Heart left ventricle (tissue), 16 donors: Measurements from ENCODE around the gene TRMT2B. TPM values are rescaled to one million over a fixed set of nuclear protein-coding genes. Genes with fewer than 3 reads are reported as not detected.

Source experiments
- ATAC-seq, 4 donors: fragments of 200-7000 bp; cut with Tn5 transposase; one replicate each; pipeline ENCODE4 v1.9.1; 2020 to 2022; ENCODE audit warnings: moderate library complexity in 4 of 4, mild to moderate bottlenecking in 3 of 4, moderate number of reproducible peaks in 1 of 4
- DNase-seq, 5 donors: peaks; one replicate each; pipeline ENCODE4 v3.0.0-alpha.2; 2020
- H3K27ac ChIP-seq, 12 donors: fragments of 200-600 bp; sonication (generic) in 4 of 12; one replicate each; pipeline versions ENCODE4 v1.5.0 to v1.8.0; 2016 to 2022; ENCODE audit warnings: mild to moderate bottlenecking in 2 of 12
- H3K27me3 ChIP-seq, 9 donors: fragments of 200-600 bp; sonication (generic) in 2 of 9; one replicate each; pipeline versions ENCODE4 v1.5.1 to v1.8.0; 2016 to 2022; ENCODE audit warnings: mild to moderate bottlenecking in 3 of 9
- H3K36me3 ChIP-seq, 9 donors: fragments of 200-600 bp; sonication (generic) in 2 of 9; one replicate each; pipeline versions ENCODE4 v1.5.0 to v1.8.0; 2018 to 2022; ENCODE audit warnings: mild to moderate bottlenecking in 2 of 9
- H3K4me1 ChIP-seq, 12 donors: fragments of 200-600 bp; sonication (generic) in 4 of 12; one replicate each; pipeline versions ENCODE4 v1.5.0 to v1.8.0; 2016 to 2022; ENCODE audit warnings: mild to moderate bottlenecking in 3 of 12
- H3K4me3 ChIP-seq, 12 donors: fragments of 200-600 bp; sonication (generic) in 4 of 12; one replicate each; pipeline versions ENCODE4 v1.5.0 to v1.8.0; 2017 to 2022; ENCODE audit warnings: mild to moderate bottlenecking in 9 of 12, moderate library complexity in 4 of 12
- H3K9me3 ChIP-seq, 12 donors: fragments of 200-600 bp; sonication (generic) in 4 of 12; one replicate each; pipeline versions ENCODE4 v1.5.0 to v1.8.0; 2016 to 2022; ENCODE audit warnings: mild to moderate bottlenecking in 1 of 12
- CTCF ChIP-seq, 12 donors: fragments of 200-600 bp; sonication (generic) in 4 of 12; IDR thresholded peaks; one replicate each; pipeline versions ENCODE4 v1.5.0 to v1.8.0; 2018 to 2022; ENCODE audit warnings: antibody characterized with exemption in 12 of 12, mild to moderate bottlenecking in 5 of 12
- POLR2A ChIP-seq, 2 donors: fragments of 450-650 bp; IDR thresholded peaks; one replicate each; pipeline ENCODE4 v1.6.1; 2017; ENCODE audit warnings: antibody characterized with exemption in 2 of 2, mild to moderate bottlenecking in 2 of 2, moderate library complexity in 2 of 2
- WGBS, 4 donors: extraction: QIAGEN DNeasy Blood & Tissue Kit in 2 of 4; methylation state at CpG; one replicate each; pipeline versions ENCODE4 v1.1.5 to v1.1.7; 2013 to 2018; 5-methylcytosine and 5-hydroxymethylcytosine counted together
- intact Hi-C, 10 donors: fragments of 100-400 bp; cut with DNase I; formaldehyde crosslinking; loops; one replicate each; pipeline versions ENCODE4 v1.11.1 to v1.14.2; 2022
- polyA plus RNA-seq, 2 donors: library from polyadenylated mRNA; stranded (reverse); fragments of 200-250 nt; gene quantifications; one replicate each; pipeline ENCODE4 v1.2.3, GENCODE V29; 2013
- total RNA-seq, 9 donors: library from RNA; depleted of rRNA in 2 of 9; stranded (reverse); fragments of >200 nt in 2 of 9; fragmentation: NEBNext Ultra II Directional in 3 of 9; extraction: Animal tissue kit (Norgen Biotek cat#: 25700) in 3 of 9; gene quantifications; one replicate each; pipeline versions ENCODE4 v1.1.0 to v1.2.4, GENCODE V29; 2016 to 2023
- donor health status: ischemic (EF 13 %, LVEDD 7.1; RV severe dilation, severe dysfunction).
- donor health status: healthy with polysubstance abuse.
- donor health status: DM: no; HTN: yes; CAD: no.
- donor health status: DM: no; HTN: no; CAD: no.
- donor health status: ischemic (EF 25% LVEDD 6.9; RV normal size, moderate dysfunction).
- donor health status: ischemic (EF 25% LVEDD 5.7; RV mildly dilated, moderate dysfunction).
- donor health status: healthy.
- donor health status: DM: yes; HTN: yes; CAD: no.
- donor health status: ischemic (EF 35%, LVEDD 5.7; RV mildly dilated, moderate dysfunction).
- donor health status: nonischemic (EF 11% LVEDD 7.7; RV severe dilation, severe dysfunction).
- donor health status: DM: yes; HTN: yes; CAD: no.
- donor health status: PGD.
- donor health status: ischemic (EF 29% LVEDD 5.4; RV normal size, mild dysfunction).
- donor health status: nonischemic (EF 23%, LVEDD 6.1; RV moderate dilation, normal function).

The TRMT2B gene
- total and polyA plus RNA-seq, 11 donors: 11.9 to 21.6 (median 18.1) TPM

- intact Hi-C loops: no loop called here
- Histone ChIP-seq H3K9me3 (no peaks in the 10 kb centered on the region), H3K4me3 (no peak overlapping the region), H3K27me3 (peaks cover 0 to 39% (median 0%) of the 10 kb centered on the region in 9 donors), H3K36me3 (no peaks in the 10 kb centered on the region), H3K4me1 (no peaks in the 10 kb centered on the region), H3K27ac (no peak overlapping the region)
- ATAC-seq: no peak
- 60 to 70% (median 63%) methylated on average over 3 of the region's 3 CpGs for WGBS, 4 donors
- no peak for DNase-seq
- TF ChIP-seq POLR2A (IDR thresholded peaks at IDR 0.05): no peak
- no peak for TF ChIP-seq CTCF (IDR thresholded peaks at IDR 0.05)
Observed at GRCh38 chrX:101081231-101081630, 29.3 kb upstream of the TRMT2B start.

GRCh38 chrX:101080326-101081124 is 28.6 kb upstream of the TRMT2B start:
- no peak overlapping the region for H3K27ac ChIP-seq
- H3K9me3 ChIP-seq: no peaks in the 10 kb centered on the region
- no peak for ATAC-seq
- peaks cover 0 to 37% (median 0%) of the 10 kb centered on the region in 9 donors for H3K27me3 ChIP-seq
- no peak for DNase-seq
- H3K4me1 ChIP-seq: no peaks in the 10 kb centered on the region
- TF ChIP-seq CTCF (IDR thresholded peaks at IDR 0.05): no peak
- no peak for TF ChIP-seq POLR2A (IDR thresholded peaks at IDR 0.05)
- 60 to 76% (median 70%) methylated on average over 3 of the region's 3 CpGs for WGBS, 4 donors
- no peaks in the 10 kb centered on the region for H3K36me3 ChIP-seq
- intact Hi-C loops: no loop called here
- H3K4me3 ChIP-seq: peak overlapping the region in 1 of 12 donors; percentile 51

GRCh38 chrX:101079736-101080270 is 27.9 kb upstream of the TRMT2B start:
- WGBS, 4 donors: 45 to 57% (median 51%) methylated on average over 8 of the region's 8 CpGs
- H3K27ac ChIP-seq: peak overlapping the region in 1 of 12 donors; percentile 62
- TF ChIP-seq POLR2A (IDR thresholded peaks at IDR 0.05) (no peak), CTCF (IDR thresholded peaks at IDR 0.05) (no peak)
- no peak for ATAC-seq
- H3K27me3 ChIP-seq: peaks cover 0 to 35% (median 0%) of the 10 kb centered on the region in 9 donors
- DNase-seq: no peak
- H3K9me3 ChIP-seq: no peaks in the 10 kb centered on the region
- H3K4me3 ChIP-seq: peak overlapping the region in 5 of 12 donors; percentile 32 to 51 (median 44)
- no peaks in the 10 kb centered on the region for H3K4me1 ChIP-seq
- intact Hi-C loops: no loop called here
- H3K36me3 ChIP-seq: no peaks in the 10 kb centered on the region
